ENCODE measurements around the gene SESN1. TPM values are rescaled to one million over a fixed set of nuclear protein-coding genes. Genes with fewer than 3 reads are reported as not detected.

Gene SESN1
- total RNA-seq, 6 experiments from 2014 or later, result 8.7 to 17.1 (median 11.9) TPM

DNA sequence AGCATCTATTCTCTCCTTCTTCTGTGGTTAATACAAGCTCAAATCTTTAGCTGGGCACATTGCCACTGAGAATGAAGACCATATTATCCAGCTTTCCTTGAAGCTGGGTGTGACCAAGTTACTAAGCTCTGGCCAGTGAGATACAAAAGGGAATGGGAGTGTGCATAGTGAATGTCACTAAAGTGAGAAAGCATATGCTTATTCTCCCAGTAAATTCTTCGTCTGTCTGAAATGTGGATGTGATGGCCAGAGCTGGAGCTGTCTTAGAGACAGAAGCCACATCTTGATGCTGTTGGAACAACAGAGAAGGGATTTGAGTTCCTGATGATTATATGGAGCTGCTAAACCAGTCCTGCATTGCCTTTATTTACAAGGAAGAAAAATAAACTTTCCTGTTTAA lies 60.1 kb downstream of the SESN1 start:
- no peak overlapping the region for H3K4me3 ChIP-seq
- no peaks in the 10 kb centered on the region for H3K4me1 ChIP-seq
- DNase-seq (no peak), ATAC-seq (no peak)
- TF ChIP-seq, protein P1, sequence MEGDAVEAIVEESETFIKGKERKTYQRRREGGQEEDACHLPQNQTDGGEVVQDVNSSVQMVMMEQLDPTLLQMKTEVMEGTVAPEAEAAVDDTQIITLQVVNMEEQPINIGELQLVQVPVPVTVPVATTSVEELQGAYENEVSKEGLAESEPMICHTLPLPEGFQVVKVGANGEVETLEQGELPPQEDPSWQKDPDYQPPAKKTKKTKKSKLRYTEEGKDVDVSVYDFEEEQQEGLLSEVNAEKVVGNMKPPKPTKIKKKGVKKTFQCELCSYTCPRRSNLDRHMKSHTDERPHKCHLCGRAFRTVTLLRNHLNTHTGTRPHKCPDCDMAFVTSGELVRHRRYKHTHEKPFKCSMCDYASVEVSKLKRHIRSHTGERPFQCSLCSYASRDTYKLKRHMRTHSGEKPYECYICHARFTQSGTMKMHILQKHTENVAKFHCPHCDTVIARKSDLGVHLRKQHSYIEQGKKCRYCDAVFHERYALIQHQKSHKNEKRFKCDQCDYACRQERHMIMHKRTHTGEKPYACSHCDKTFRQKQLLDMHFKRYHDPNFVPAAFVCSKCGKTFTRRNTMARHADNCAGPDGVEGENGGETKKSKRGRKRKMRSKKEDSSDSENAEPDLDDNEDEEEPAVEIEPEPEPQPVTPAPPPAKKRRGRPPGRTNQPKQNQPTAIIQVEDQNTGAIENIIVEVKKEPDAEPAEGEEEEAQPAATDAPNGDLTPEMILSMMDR (IDR thresholded peaks at IDR 0.05), result no peak
- no peak for TF ChIP-seq POLR2A (IDR thresholded peaks at IDR 0.05)
- no peak overlapping the region for H3K27ac ChIP-seq
- intact Hi-C loops (cut with DNase I), result no loop called here
- H3K36me3 ChIP-seq, result no peaks in the 10 kb centered on the region
- no peaks in the 10 kb centered on the region for H3K27me3 ChIP-seq
- 100% methylated on average over 1 of the region's 1 CpG for WGBS (ENCODE audit: insufficient coverage, low coverage, low lambda C conversion rate, missing lambda C conversion rate)
- no peaks in the 10 kb centered on the region for H3K9me3 ChIP-seq

DNA sequence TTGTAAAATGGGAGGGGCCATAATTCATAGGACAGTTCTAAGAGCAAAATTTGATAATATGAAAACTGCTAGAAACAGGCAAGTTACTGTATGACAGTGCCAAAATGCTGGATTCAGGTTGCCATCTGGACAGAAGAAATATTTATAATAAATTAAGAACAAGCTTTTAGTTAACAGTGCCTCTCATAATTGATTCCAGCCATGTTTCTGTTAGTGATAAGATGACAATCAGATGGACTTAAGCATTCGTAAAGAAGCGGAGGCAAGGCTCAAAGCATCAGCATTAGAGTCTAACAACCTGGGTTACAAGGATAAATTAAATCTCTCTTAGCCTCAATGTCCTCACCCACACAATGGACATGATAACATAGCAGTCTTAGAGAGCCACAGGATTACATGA lies 61.0 kb downstream of the SESN1 start:
- TF ChIP-seq, protein P1 (IDR thresholded peaks at IDR 0.05), result no peak
- no peak for TF ChIP-seq POLR2A (IDR thresholded peaks at IDR 0.05)
- intact Hi-C loops (cut with DNase I), result no loop called here
- ATAC-seq, result no peak
- Histone ChIP-seq H3K36me3 (no peaks in the 10 kb centered on the region), H3K4me3 (no peak overlapping the region), H3K27ac (no peak overlapping the region), H3K9me3 (no peaks in the 10 kb centered on the region), H3K4me1 (no peaks in the 10 kb centered on the region), H3K27me3 (no peaks in the 10 kb centered on the region)
- WGBS (ENCODE audit: insufficient coverage, low coverage, low lambda C conversion rate, missing lambda C conversion rate), result 100% methylated on average over 2 of the region's 2 CpGs
- no peak for DNase-seq

GRCh38 chr6:109031416-109031815 lies 63.2 kb downstream of the SESN1 start:
- no peaks in the 10 kb centered on the region for H3K4me1 ChIP-seq
- whole genome bisulfite sequencing (ENCODE audit: insufficient coverage, low coverage, low lambda C conversion rate, missing lambda C conversion rate), result 67% methylated on average over 1 of the region's 1 CpG

DNA sequence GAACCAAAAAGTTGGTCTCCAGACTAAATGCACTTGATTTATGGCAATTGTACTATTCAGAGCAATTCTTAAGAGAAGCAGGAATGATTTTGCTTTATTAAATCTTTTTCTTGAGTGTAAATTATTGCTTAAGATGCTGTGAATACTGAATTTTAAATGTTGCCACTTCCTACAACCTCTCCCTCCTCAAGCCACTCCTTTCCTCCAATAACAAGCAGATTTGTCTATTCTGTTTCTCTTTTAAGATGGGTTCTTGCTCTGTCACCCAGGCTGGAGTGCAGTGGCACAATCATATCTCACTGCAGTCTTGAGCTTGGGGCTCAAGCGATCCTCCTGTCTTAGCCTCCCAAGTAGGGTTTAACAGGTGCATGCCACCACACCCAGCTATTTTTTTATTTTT lies 65.3 kb downstream of the SESN1 start:
- H3K4me1 ChIP-seq, result no peaks in the 10 kb centered on the region
- H3K27me3 ChIP-seq, result no peaks in the 10 kb centered on the region
- no peaks in the 10 kb centered on the region for H3K36me3 ChIP-seq
- H3K27ac ChIP-seq, result no peak overlapping the region
- WGBS (ENCODE audit: insufficient coverage, low coverage, low lambda C conversion rate, missing lambda C conversion rate), result no CpG with 5 or more reads among the region's 1 CpG
- intact Hi-C loops (cut with DNase I), result no loop called here
- no peak for TF ChIP-seq POLR2A (IDR thresholded peaks at IDR 0.05)
- TF ChIP-seq, protein P1 (IDR thresholded peaks at IDR 0.05), result no peak
- no peak overlapping the region for H3K4me3 ChIP-seq
- ATAC-seq (no peak), DNase-seq (no peak)
- no peaks in the 10 kb centered on the region for H3K9me3 ChIP-seq

More at GRCh38 chr6:109031416-109031815, 63.2 kb downstream of the SESN1 start:
- H3K27ac ChIP-seq, result no peak overlapping the region
- no peak overlapping the region for H3K4me3 ChIP-seq
- no peaks in the 10 kb centered on the region for H3K36me3 ChIP-seq
- no peaks in the 10 kb centered on the region for H3K27me3 ChIP-seq
- DNase-seq (no peak), ATAC-seq (no peak)
- TF ChIP-seq POLR2A (IDR thresholded peaks at IDR 0.05), result no peak
- TF ChIP-seq, protein P1 (IDR thresholded peaks at IDR 0.05), result no peak
- H3K9me3 ChIP-seq, result no peaks in the 10 kb centered on the region
- intact Hi-C loops (cut with DNase I), result no loop called here

DNA sequence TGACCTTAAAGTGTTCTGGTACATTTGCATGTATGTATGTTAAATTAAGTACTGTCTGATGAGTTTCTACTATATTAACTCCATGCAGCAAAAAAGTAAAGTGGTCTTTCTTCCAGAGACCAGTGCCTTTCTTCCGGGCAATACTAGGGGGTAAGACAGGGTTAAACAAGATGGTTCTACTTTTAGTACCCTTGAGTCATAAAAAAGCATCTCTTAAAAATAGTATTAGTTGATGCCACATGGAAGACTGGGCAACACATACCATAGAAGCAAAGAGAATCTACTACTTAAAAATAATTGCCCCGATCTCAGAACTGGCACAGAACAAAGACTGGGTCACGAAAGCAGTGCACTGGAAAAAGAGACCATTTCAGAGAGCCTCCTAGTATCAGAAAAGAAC lies 66.2 kb downstream of the SESN1 start:
- no peaks in the 10 kb centered on the region for H3K27me3 ChIP-seq
- H3K9me3 ChIP-seq, result no peaks in the 10 kb centered on the region
- DNase-seq, result no peak
- no peaks in the 10 kb centered on the region for H3K4me1 ChIP-seq
- intact Hi-C loops (cut with DNase I), result no loop called here
- WGBS (ENCODE audit: insufficient coverage, low coverage, low lambda C conversion rate, missing lambda C conversion rate), result 93% methylated on average over 3 of the region's 3 CpGs
- ATAC-seq, result no peak
- no peaks in the 10 kb centered on the region for H3K36me3 ChIP-seq
- no peak for TF ChIP-seq POLR2A (IDR thresholded peaks at IDR 0.05)
- TF ChIP-seq, protein P1 (IDR thresholded peaks at IDR 0.05), result no peak
- H3K27ac ChIP-seq, result no peak overlapping the region
- H3K4me3 ChIP-seq, result no peak overlapping the region

Measured in right lobe of liver (tissue), 6 donors.